B cell (primary cell): ENCODE data around the gene SFXN1. TPM values are rescaled to one million over a fixed set of nuclear protein-coding genes. Genes with fewer than 3 reads are reported as not detected.

Experiments
- ATAC-seq: fragments of 200-7000 bp; cut with Tn5 transposase; one replicate; pipeline ENCODE4 v1.10.0; 2021; ENCODE audit warnings: low read depth, mild to moderate bottlenecking, moderate number of reproducible peaks, moderate library complexity
- CTCF ChIA-PET: fragments of 350-600 bp; sonication (Branson Sonifier 250); formaldehyde crosslinking; loops from one replicate; lab custom pipeline; 2021; ENCODE audit warnings: antibody characterized with exemption, inconsistent platforms; lab: Charles Lee
- POLR2A ChIA-PET: fragments of 350-600 bp; sonication (Branson Sonifier 250); formaldehyde crosslinking; loops from one replicate; lab custom pipeline; 2021; ENCODE audit warnings: antibody characterized with exemption; lab: Charles Lee
- DNase-seq: peaks from one replicate; pipeline ENCODE4 v3.0.0; 2013
- H2AFZ ChIP-seq: 2 replicates; pipeline ENCODE4 v1.6.1; 2012; ENCODE audit warnings: mild to moderate bottlenecking, low read depth, low read length; ENCODE audit not compliant: insufficient read depth, poor library complexity, severe bottlenecking
- H3K27ac ChIP-seq, 2 donors: 1 replicate in 1 of 2; 2 replicates in 1 of 2; pipeline ENCODE4 v1.5.1; 2012 to 2013; ENCODE audit warnings: low read length in 2 of 2, mild to moderate bottlenecking in 2 of 2, moderate library complexity in 1 of 2
- H3K27me3 ChIP-seq, 4 experiments: fragments of 200-600 bp in 1 of 4; sonication (generic) in 1 of 4; replicated peaks in 1 of 4; 1 replicate in 2 of 4; 2 replicates in 2 of 4; pipeline versions ENCODE4 v1.6.1 to v1.7.0; 2013 to 2016; ENCODE audit warnings: low read length in 3 of 4, mild to moderate bottlenecking in 2 of 4, mixed read lengths in 1 of 4, moderate library complexity in 1 of 4; ENCODE audit not compliant: insufficient read depth in 4 of 4, control insufficient read depth in 3 of 4; ENCODE audit errors: control extremely low read depth in 1 of 4
- H3K36me3 ChIP-seq, 2 experiments: replicated peaks in 1 of 2; 1 replicate in 1 of 2; 2 replicates in 1 of 2; pipeline versions ENCODE4 v1.6.1 to v1.7.1; 2013; ENCODE audit warnings: low read length in 1 of 2; ENCODE audit not compliant: insufficient read depth in 2 of 2, control insufficient read depth in 1 of 2; ENCODE audit errors: control extremely low read depth in 1 of 2, extremely low read depth in 1 of 2
- H3K4me1 ChIP-seq, 2 donors: fragments of 200-600 bp in 1 of 2; sonication (generic) in 1 of 2; 1 replicate in 1 of 2; 2 replicates in 1 of 2; pipeline versions ENCODE4 v1.5.1 to v1.6.1; 2013 to 2017; ENCODE audit warnings: low read length in 2 of 2; ENCODE audit not compliant: control insufficient read depth in 2 of 2, insufficient read depth in 2 of 2
- H3K4me2 ChIP-seq: replicated peaks from 2 replicates; pipeline ENCODE3; 2012; ENCODE audit warnings: mild to moderate bottlenecking, low read depth, low read length; ENCODE audit not compliant: poor library complexity, severe bottlenecking
- H3K4me3 ChIP-seq, 5 experiments: fragments of 200-600 bp in 1 of 5; sonication (generic) in 1 of 5; 1 replicate in 3 of 5; 2 replicates in 2 of 5; pipeline versions ENCODE4 v1.5.1 to v1.7.0; 2011 to 2016; ENCODE audit warnings: low read length in 4 of 5, mild to moderate bottlenecking in 4 of 5, low read depth in 2 of 5, control low read depth in 1 of 5, moderate library complexity in 1 of 5; ENCODE audit not compliant: insufficient read depth in 1 of 5; ENCODE audit errors: control extremely low read depth in 1 of 5, extremely low read depth in 1 of 5
- H3K79me2 ChIP-seq: fragments of 200-600 bp; sonication (generic); one replicate; pipeline ENCODE4 v1.6.0; 2016; ENCODE audit warnings: low read length; ENCODE audit not compliant: control insufficient read depth, insufficient read depth
- H3K9ac ChIP-seq: fragments of 200-600 bp; sonication (generic); 2 replicates; pipeline ENCODE4 v1.6.1; 2017; ENCODE audit warnings: mild to moderate bottlenecking, low read length, moderate library complexity
- H3K9me3 ChIP-seq, 3 donors: one replicate each; pipeline versions ENCODE4 v1.6.1 to v1.7.1; 2013; ENCODE audit warnings: low read length in 2 of 3; ENCODE audit not compliant: control insufficient read depth in 2 of 3, insufficient read depth in 1 of 3; ENCODE audit errors: control extremely low read depth in 1 of 3
- H4K20me1 ChIP-seq: 2 replicates; pipeline ENCODE4 v1.6.0; 2012; ENCODE audit warnings: mild to moderate bottlenecking, low read length; ENCODE audit not compliant: insufficient read depth, control insufficient read depth, poor library complexity, severe bottlenecking
- H3K27ac Mint-ChIP-seq: one replicate; pipeline ENCODE4 v1.8.0; 2021; ENCODE audit warnings: mixed read lengths
- H3K27me3 Mint-ChIP-seq: one replicate; pipeline ENCODE4 v1.8.0; 2021; ENCODE audit warnings: mixed read lengths
- H3K4me1 Mint-ChIP-seq: one replicate; pipeline ENCODE4 v1.8.0; 2021; ENCODE audit warnings: mixed read lengths
- H3K4me3 Mint-ChIP-seq: one replicate; pipeline ENCODE4 v1.8.0; 2021; ENCODE audit warnings: mixed read lengths
- H3K9me3 Mint-ChIP-seq: one replicate; pipeline ENCODE4 v1.8.0; 2022; ENCODE audit warnings: mixed read lengths; ENCODE audit not compliant: insufficient read depth
- CTCF ChIP-seq: fragments of 200-600 bp; IDR thresholded peaks from one replicate; pipeline ENCODE4 v1.8.0; 2022; ENCODE audit warnings: antibody characterized with exemption, mild to moderate bottlenecking
- EZH2 ChIP-seq: IDR thresholded peaks from 2 replicates; pipeline ENCODE4 v1.6.1; 2012; ENCODE audit warnings: borderline replicate concordance, low read depth, mild to moderate bottlenecking, moderate library complexity, low read length; ENCODE audit not compliant: insufficient read depth, poor library complexity, severe bottlenecking
- WGBS: methylation state at CpG from one replicate; pipeline ENCODE4 v1.1.5; 2013; ENCODE audit warnings: missing lambda C conversion rate; ENCODE audit not compliant: insufficient coverage; 5-methylcytosine and 5-hydroxymethylcytosine counted together
- intact Hi-C: fragments of 100-400 bp; cut with micrococcal nuclease; formaldehyde crosslinking; loops from one replicate; pipeline ENCODE4 v1.10.0; 2022
- polyA plus RNA-seq: library from polyadenylated mRNA; depleted of rRNA; stranded (reverse); fragments of >200 nt; gene quantifications from 2 replicates; pipeline ENCODE4 v1.2.3, GENCODE V29; 2012
- total RNA-seq, 2 donors: library from RNA; stranded (reverse); fragments of 120-200 nt in 1 of 2; gene quantifications; 1 replicate in 1 of 2; 2 replicates in 1 of 2; pipeline versions ENCODE4 v1.2.3 to v1.2.4, GENCODE V29; 2013 to 2022

SFXN1 gene
- total and polyA plus RNA-seq, 2 donors (not counting 1 experiment from before 2014, with no cell fraction given), result 16.4 to 30.5 TPM

GRCh38 chr5:175467983-175468690 is 10.2 kb upstream of the SFXN1 start:
- Histone ChIP-seq H3K27me3 (peaks cover 0 to 6% (median 2%) of the 10 kb centered on the region in 4 experiments), H3K79me2 (no peaks in the 10 kb centered on the region), H3K4me2 (no peak overlapping the region), H3K36me3 (no peaks in the 10 kb centered on the region), H3K9ac (no peak overlapping the region), H4K20me1 (no peaks in the 10 kb centered on the region), H3K27ac (no peak overlapping the region), H3K9me3 (no peaks in the 10 kb centered on the region), H3K4me3 (no peak overlapping the region), H2AFZ (no peak overlapping the region), H3K4me1 (peaks cover 0 to 3% of the 10 kb centered on the region in 2 donors)
- ChIA-PET CTCF (no interaction called here), POLR2A (no interaction called here)
- DNase-seq (no peak), ATAC-seq (no peak)
- H3K27me3 Mint-ChIP-seq, result peaks cover 21% of the 10 kb centered on the region
- H3K9me3 Mint-ChIP-seq, result no peaks in the 10 kb centered on the region
- no peak overlapping the region for H3K4me3 Mint-ChIP-seq
- peaks cover 5% of the 10 kb centered on the region for H3K4me1 Mint-ChIP-seq
- no peak overlapping the region for H3K27ac Mint-ChIP-seq
- intact Hi-C loops, result no loop called here
- TF ChIP-seq EZH2 (no peak), CTCF (no peak)
- 63% methylated on average over 4 of the region's 11 CpGs for WGBS

GRCh38 chr5:175468892-175469291 is 9.5 kb upstream of the SFXN1 start:
- no peak for TF ChIP-seq CTCF
- TF ChIP-seq EZH2, result no peak
- Histone ChIP-seq H3K79me2 (no peaks in the 10 kb centered on the region), H2AFZ (no peak overlapping the region), H3K36me3 (no peaks in the 10 kb centered on the region), H3K4me1 (peaks cover 0 to 3% of the 10 kb centered on the region in 2 donors), H3K27ac (no peak overlapping the region), H3K9me3 (no peaks in the 10 kb centered on the region), H3K9ac (no peak overlapping the region), H3K27me3 (peaks cover 0 to 6% (median 2%) of the 10 kb centered on the region in 4 experiments), H3K4me3 (no peak overlapping the region), H4K20me1 (no peaks in the 10 kb centered on the region), H3K4me2 (no peak overlapping the region)
- ChIA-PET CTCF (no interaction called here), POLR2A (no interaction called here)
- H3K27ac Mint-ChIP-seq, result no peak overlapping the region
- no peak for DNase-seq
- no peak for ATAC-seq
- H3K27me3 Mint-ChIP-seq, result peaks cover 22% of the 10 kb centered on the region
- WGBS, result no CpG with 5 or more reads among the region's 1 CpG
- H3K4me3 Mint-ChIP-seq, result no peak overlapping the region
- no peaks in the 10 kb centered on the region for H3K9me3 Mint-ChIP-seq
- intact Hi-C loops, result no loop called here
- H3K4me1 Mint-ChIP-seq, result peaks cover 5% of the 10 kb centered on the region
